SK-N-MC (cell line): ENCODE measurements around the gene GMPR.
A peak's percentile ranks its signal among the peaks of the same experiment; 100 is the strongest.

Experiments
- EZH2 ChIP-seq: fragments of 200-600 bp; sonication (generic); IDR thresholded peaks from one replicate; pipeline ENCODE4 v1.6.1; 2017; ENCODE audit warnings: antibody characterized with exemption
- FOXP2 ChIP-seq: optimal IDR thresholded peaks from 2 replicates; pipeline ENCODE3; 2011; ENCODE audit warnings: mild to moderate bottlenecking, moderate library complexity; ENCODE audit not compliant: insufficient read depth; ENCODE audit errors: extremely low read length, control extremely low read depth
- POLR2AphosphoS5 ChIP-seq: IDR thresholded peaks from 2 replicates; pipeline ENCODE4 v1.6.1; 2012; ENCODE audit warnings: mild to moderate bottlenecking, low read depth, low read length, borderline replicate concordance

DNA sequence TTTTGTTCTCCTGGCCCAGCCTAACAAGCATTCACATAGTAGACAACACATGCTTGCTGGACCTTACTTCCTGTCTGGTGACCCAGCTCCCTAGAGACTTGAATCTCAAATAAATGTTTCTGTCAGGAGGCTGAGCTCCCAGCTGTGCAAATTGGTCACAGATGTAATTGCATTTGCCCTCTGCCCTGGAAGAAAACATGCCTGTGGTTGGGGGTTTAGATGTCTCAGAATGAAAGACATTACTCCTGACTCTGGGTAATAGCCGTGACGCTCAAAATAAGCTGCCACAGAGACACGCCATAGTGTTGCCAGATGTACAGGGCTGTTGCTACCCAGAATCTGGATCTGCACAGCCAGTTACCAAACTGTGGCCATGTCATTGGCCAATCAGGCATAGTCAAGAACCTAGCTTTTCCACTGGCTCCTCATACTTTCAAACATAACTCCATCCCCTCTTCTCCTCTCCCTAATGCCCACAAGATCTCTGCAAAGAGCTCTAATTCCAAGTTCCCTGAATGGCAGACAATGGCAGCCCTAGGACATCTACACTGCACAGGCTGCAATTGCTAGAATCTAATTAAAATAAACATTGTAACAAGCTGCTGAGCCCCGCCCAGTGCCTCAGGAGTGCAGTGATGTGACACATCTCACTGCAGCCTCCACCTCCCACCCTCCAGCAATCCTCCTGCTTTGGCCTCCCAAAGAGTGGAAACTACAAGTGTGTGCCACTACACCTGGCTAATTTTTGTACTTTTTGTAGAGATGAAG is 32.8 kb upstream of the GMPR start:
- TF ChIP-seq EZH2 (no peak), POLR2AphosphoS5 (peak; percentile 30; the same call in 1 of the 2 replicates), FOXP2 (peak; percentile 71)
